Activated naive CD4-positive, alpha-beta T cell treated with anti-CD3 and anti-CD28 coated beads, Interleukin-2, amount 10 ng/mL, durations not matched to agents 7 days and 5 days (primary cell): ENCODE data around the gene ARL10.

Experiments used
- CTCF ChIA-PET: fragments of 350-600 bp; sonication (Branson Sonifier 250); formaldehyde crosslinking; loops from one replicate; lab custom pipeline; 2021; ENCODE audit warnings: antibody characterized with exemption; lab: Charles Lee
- DNase-seq: peaks from one replicate; pipeline ENCODE4 v3.0.0-alpha.2; 2020
- H3K27ac Mint-ChIP-seq: one replicate; pipeline ENCODE4 v1.8.0; 2021; ENCODE audit warnings: mild to moderate bottlenecking, moderate library complexity, mixed read lengths
- H3K27me3 Mint-ChIP-seq: one replicate; pipeline ENCODE4 v1.8.0; 2021; ENCODE audit warnings: mild to moderate bottlenecking, mixed read lengths
- H3K36me3 Mint-ChIP-seq: one replicate; pipeline ENCODE4 v1.8.0; 2021; ENCODE audit warnings: mixed read lengths
- H3K4me1 Mint-ChIP-seq: one replicate; pipeline ENCODE4 v1.8.0; 2021; ENCODE audit warnings: mixed read lengths
- H3K4me3 Mint-ChIP-seq: one replicate; pipeline ENCODE4 v1.8.0; 2021; ENCODE audit warnings: mild to moderate bottlenecking, moderate library complexity, mixed read lengths
- H3K9me3 Mint-ChIP-seq: one replicate; pipeline ENCODE4 v1.8.0; 2021; ENCODE audit warnings: mixed read lengths

The ARL10 gene

DNA sequence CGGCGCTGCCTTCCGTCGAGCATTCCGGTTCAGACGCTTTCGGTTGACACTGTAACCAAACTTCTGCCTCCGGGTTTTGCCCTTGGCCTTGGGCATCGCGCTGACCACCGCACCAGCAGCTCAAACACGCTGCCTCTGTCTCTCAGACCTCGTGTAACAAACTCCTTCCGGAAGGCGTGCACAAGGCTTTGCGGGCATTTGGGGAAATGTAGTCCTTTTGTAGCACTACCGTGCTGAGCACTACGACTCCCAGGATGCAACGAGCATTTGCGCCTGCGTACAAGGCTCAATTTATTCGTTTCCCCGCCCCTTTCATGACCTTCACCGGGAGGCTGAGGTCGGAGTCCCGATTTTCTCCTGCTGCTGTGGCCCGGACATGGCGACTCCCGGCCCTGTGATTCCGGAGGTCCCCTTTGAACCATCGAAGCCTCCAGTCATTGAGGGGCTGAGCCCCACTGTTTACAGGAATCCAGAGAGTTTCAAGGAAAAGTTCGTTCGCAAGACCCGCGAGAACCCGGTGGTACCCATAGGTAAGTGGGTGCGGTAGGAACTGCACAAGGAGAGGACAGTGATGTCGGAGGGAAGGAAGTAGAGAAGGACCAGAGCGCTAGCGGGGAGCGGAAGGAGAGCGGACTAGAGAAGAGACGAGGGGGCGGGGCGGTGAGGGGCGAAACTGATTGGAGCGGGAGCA is 23.3 kb downstream of the ARL10 start, which contains the start of the genes HIGD2A and NOP16:
HIGD2A (plus strand) TSS at position 308 of the 691 bp plus-strand sequence; CDS start at position 377, 69 bp downstream.
NOP16 (minus strand) TSS at position 155 of the 691 bp plus-strand sequence; CDS start at position 96, 59 bp downstream.
- Mint-ChIP-seq H3K27ac (peak within 1 kb of the TSS; percentile 99), H3K27me3 (no peaks in the 10 kb centered on the region), H3K4me3 (peak within 1 kb of the TSS; percentile 88), H3K4me1 (peaks cover 34% of the 10 kb centered on the region), H3K36me3 (peaks cover 45% of the 10 kb centered on the region), H3K9me3 (no peaks in the 10 kb centered on the region)
- DNase-seq, result peak; percentile 100
- CTCF ChIA-PET, result interaction anchor here (1.0 kb wide), 1 partner anchor 28 kb away, joined by 3 read pairs; no protein-coding TSS in a partner anchor

GRCh38 chr5:176389135-176390123 is 24.1 kb downstream of the ARL10 start:
- no peaks in the 10 kb centered on the region for H3K27me3 Mint-ChIP-seq
- CTCF ChIA-PET, result no interaction called here
- peak overlapping the region; percentile 88 for H3K4me3 Mint-ChIP-seq
- H3K9me3 Mint-ChIP-seq, result no peaks in the 10 kb centered on the region
- peak overlapping the region; percentile 99 for H3K27ac Mint-ChIP-seq
- H3K36me3 Mint-ChIP-seq, result peaks cover 40% of the 10 kb centered on the region
- DNase-seq, result no peak
- peaks cover 34% of the 10 kb centered on the region for H3K4me1 Mint-ChIP-seq

GRCh38 chr5:176391479-176391878 is 26.2 kb downstream of the ARL10 start:
- Mint-ChIP-seq H3K27me3 (no peaks in the 10 kb centered on the region), H3K27ac (peak overlapping the region; percentile 72), H3K4me1 (peaks cover 24% of the 10 kb centered on the region), H3K36me3 (peaks cover 25% of the 10 kb centered on the region), H3K4me3 (no peak overlapping the region), H3K9me3 (no peaks in the 10 kb centered on the region)
- no peak for DNase-seq
- CTCF ChIA-PET, result no interaction called here

DNA sequence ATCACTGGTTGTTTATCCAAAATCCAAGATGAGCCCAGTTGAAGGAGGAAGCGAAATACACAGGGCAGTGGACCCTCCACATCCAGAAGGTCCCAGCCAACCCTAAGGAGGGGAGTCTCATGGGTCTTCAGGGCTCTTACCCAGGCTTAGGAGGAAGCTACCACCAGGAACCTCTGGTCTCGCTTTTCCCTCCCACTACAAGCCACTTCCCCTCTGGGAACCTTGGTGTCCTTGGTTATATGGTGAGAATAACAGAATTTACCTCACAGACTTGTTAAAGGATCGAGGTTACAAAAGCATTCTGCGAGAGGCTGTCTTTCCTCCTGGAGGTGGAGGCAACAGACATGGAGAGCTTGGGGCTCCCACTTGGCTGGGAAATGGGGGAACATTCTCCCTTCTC is 26.7 kb downstream of the ARL10 start:
- H3K4me3 Mint-ChIP-seq, result no peak overlapping the region
- peak overlapping the region; percentile 42 for H3K27ac Mint-ChIP-seq
- H3K36me3 Mint-ChIP-seq, result peaks cover 22% of the 10 kb centered on the region
- CTCF ChIA-PET, result no interaction called here
- no peaks in the 10 kb centered on the region for H3K9me3 Mint-ChIP-seq
- no peaks in the 10 kb centered on the region for H3K27me3 Mint-ChIP-seq
- no peak for DNase-seq
- peaks cover 19% of the 10 kb centered on the region for H3K4me1 Mint-ChIP-seq

DNA sequence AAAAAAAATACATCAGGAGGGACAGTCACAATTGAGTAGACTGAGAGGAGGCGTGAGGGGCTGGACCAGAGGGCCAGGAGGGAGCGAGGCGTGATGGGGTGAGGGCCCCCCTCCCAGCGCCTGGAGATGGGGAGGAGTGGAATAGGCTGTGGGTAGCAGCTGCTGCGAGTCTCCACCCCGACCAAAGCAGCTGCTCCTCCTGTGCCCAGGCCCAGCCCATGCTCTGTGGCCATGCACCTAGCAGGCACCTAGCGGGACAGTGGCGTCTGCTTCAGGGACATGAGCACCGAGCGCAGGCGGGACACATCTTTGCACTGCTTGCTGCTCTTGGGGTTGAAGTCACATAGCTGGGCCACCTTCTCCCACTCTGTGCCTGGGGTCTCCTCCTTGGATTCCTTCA is 27.2 kb downstream of the ARL10 start:
- Mint-ChIP-seq H3K36me3 (peaks cover 19% of the 10 kb centered on the region), H3K27ac (no peak overlapping the region)
- CTCF ChIA-PET, result no interaction called here

DNA sequence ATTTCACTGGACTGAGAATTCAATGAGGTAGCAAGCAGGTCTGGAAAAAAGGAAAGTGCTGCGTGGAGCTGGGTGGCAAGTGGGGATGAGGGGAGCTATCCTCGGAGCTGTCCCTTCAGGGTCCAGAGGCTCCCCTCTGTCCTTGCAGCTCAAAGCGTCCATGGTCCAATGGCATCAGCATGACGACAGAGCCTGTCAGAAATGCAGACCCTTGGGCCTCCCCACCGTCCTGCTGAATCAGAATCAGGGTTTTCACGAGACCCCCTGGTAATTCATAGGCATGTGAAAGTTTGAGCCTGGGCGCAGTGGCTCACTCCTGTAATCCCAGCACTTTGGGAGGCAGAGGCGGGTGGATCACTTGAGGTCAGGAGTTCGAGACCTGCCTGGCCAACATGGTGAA is 28.8 kb downstream of the ARL10 start:
- no peak for DNase-seq
- no peak overlapping the region for H3K4me3 Mint-ChIP-seq
- no peaks in the 10 kb centered on the region for H3K9me3 Mint-ChIP-seq
- H3K36me3 Mint-ChIP-seq, result peaks cover 26% of the 10 kb centered on the region
- peaks cover 14% of the 10 kb centered on the region for H3K4me1 Mint-ChIP-seq
- H3K27me3 Mint-ChIP-seq, result no peaks in the 10 kb centered on the region
- no peak overlapping the region for H3K27ac Mint-ChIP-seq
- CTCF ChIA-PET, result no interaction called here

More for the DNA sequence above, 27.2 kb downstream of the ARL10 start:
- Mint-ChIP-seq H3K9me3 (no peaks in the 10 kb centered on the region), H3K4me1 (peaks cover 14% of the 10 kb centered on the region), H3K27me3 (no peaks in the 10 kb centered on the region), H3K4me3 (no peak overlapping the region)
- DNase-seq, result no peak

DNA sequence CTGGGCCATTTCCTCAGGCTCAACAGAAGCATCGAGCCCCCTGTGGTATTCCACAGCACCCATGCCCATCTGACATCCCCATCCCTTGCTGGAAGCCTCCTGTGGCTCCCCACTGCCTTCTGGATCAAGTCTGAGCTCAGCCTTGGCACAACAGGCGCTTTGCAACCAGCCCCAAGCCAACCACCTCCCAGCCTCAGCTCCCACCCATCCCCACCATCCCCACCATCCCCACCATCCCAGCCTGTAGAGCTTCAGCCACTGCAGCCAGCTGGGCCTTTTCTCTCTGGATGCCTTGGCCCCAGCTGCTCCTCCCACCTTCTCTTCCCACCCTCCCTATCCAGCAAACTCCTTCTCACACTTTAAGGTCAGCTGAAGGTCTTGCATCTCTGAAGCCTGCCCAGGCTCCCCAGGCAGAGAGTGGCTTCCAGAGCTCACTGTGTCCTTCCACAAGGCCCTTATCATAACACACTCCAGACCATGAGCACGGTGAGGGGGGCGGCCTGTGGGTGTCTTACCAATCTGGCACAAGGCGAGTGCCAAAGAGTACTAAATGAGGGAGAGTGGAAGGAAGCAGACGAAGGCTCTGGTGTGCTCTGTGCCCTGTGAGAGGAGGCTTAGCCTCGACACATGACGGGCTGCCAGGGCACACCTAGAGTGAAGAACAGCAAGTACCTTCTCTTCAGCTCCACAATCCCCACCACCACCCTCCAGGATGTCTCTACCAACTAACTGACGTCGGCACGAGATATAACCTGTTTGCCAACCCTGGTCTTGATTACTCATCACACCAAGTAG is 29.8 kb downstream of the ARL10 start:
- H3K27me3 Mint-ChIP-seq, result no peaks in the 10 kb centered on the region
- CTCF ChIA-PET, result interaction anchor here (0.8 kb wide), 1 partner anchor 203 kb away, joined by 3 read pairs; no protein-coding TSS in a partner anchor
- H3K4me3 Mint-ChIP-seq, result no peak overlapping the region
- peaks cover 9% of the 10 kb centered on the region for H3K4me1 Mint-ChIP-seq
- no peak for DNase-seq
- H3K36me3 Mint-ChIP-seq, result peaks cover 22% of the 10 kb centered on the region
- H3K9me3 Mint-ChIP-seq, result no peaks in the 10 kb centered on the region
- no peak overlapping the region for H3K27ac Mint-ChIP-seq

DNA sequence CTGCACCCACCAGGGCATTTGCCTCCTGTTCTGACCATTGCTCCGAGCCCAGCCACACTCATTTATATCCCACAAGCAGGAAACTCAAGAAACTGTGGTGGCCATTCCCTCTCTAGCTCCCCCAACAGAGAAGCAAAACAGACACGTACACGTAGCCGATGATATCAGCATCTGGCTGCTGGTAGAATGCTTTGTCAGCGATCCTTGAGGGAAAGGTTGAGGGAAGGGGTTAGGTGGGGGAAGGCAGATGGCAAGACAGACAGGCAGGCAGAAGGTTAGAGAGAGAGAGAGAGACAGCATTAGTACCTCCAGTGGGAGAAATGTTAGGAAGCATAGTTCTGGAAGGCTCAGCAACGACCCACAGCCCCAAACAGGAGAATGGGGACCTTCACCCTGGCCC is 31.0 kb downstream of the ARL10 start:
- CTCF ChIA-PET, result no interaction called here
- H3K9me3 Mint-ChIP-seq, result no peaks in the 10 kb centered on the region

GRCh38 chr5:176397736-176398420 is 32.6 kb downstream of the ARL10 start:
- Mint-ChIP-seq H3K4me1 (peaks cover 2% of the 10 kb centered on the region), H3K36me3 (peaks cover 12% of the 10 kb centered on the region), H3K27me3 (no peaks in the 10 kb centered on the region), H3K4me3 (no peak overlapping the region), H3K9me3 (no peaks in the 10 kb centered on the region), H3K27ac (no peak overlapping the region)
- CTCF ChIA-PET, result no interaction called here
- DNase-seq, result no peak

More for the DNA sequence above, 31.0 kb downstream of the ARL10 start:
- Mint-ChIP-seq H3K36me3 (peaks cover 14% of the 10 kb centered on the region), H3K27me3 (no peaks in the 10 kb centered on the region), H3K4me3 (no peak overlapping the region), H3K4me1 (peaks cover 2% of the 10 kb centered on the region), H3K27ac (peak overlapping the region; percentile 67)
- no peak for DNase-seq

GRCh38 chr5:176400382-176401156 is 35.3 kb downstream of the ARL10 start:
- H3K9me3 Mint-ChIP-seq, result no peaks in the 10 kb centered on the region
- DNase-seq, result no peak
- H3K4me1 Mint-ChIP-seq, result peaks cover 2% of the 10 kb centered on the region
- H3K36me3 Mint-ChIP-seq, result peaks cover 12% of the 10 kb centered on the region
- H3K4me3 Mint-ChIP-seq, result no peak overlapping the region
- H3K27ac Mint-ChIP-seq, result no peak overlapping the region
- CTCF ChIA-PET, result no interaction called here
- H3K27me3 Mint-ChIP-seq, result no peaks in the 10 kb centered on the region

- Mint-ChIP-seq H3K4me1 (peaks cover 2% of the 10 kb centered on the region), H3K9me3 (no peaks in the 10 kb centered on the region), H3K4me3 (no peak overlapping the region), H3K36me3 (peaks cover 12% of the 10 kb centered on the region), H3K27me3 (no peaks in the 10 kb centered on the region), H3K27ac (no peak overlapping the region)
- DNase-seq, result no peak
- CTCF ChIA-PET, result interaction anchor here (0.7 kb wide), 1 partner anchor 187 kb away, joined by 3 read pairs; no protein-coding TSS in a partner anchor
Measured at GRCh38 chr5:176401281-176402205, 36.3 kb downstream of the ARL10 start.
